ENCODE data around the gene ATG7.

- no peak for TF ChIP-seq POLR2A (IDR thresholded peaks at IDR 0.05; ENCODE audit: extremely low read depth, insufficient read length)
- TF ChIP-seq, protein P1, sequence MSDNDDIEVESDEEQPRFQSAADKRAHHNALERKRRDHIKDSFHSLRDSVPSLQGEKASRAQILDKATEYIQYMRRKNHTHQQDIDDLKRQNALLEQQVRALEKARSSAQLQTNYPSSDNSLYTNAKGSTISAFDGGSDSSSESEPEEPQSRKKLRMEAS (IDR thresholded peaks at IDR 0.05; ENCODE audit: low read depth, low read length), result no peak
- TF ChIP-seq, protein P2, sequence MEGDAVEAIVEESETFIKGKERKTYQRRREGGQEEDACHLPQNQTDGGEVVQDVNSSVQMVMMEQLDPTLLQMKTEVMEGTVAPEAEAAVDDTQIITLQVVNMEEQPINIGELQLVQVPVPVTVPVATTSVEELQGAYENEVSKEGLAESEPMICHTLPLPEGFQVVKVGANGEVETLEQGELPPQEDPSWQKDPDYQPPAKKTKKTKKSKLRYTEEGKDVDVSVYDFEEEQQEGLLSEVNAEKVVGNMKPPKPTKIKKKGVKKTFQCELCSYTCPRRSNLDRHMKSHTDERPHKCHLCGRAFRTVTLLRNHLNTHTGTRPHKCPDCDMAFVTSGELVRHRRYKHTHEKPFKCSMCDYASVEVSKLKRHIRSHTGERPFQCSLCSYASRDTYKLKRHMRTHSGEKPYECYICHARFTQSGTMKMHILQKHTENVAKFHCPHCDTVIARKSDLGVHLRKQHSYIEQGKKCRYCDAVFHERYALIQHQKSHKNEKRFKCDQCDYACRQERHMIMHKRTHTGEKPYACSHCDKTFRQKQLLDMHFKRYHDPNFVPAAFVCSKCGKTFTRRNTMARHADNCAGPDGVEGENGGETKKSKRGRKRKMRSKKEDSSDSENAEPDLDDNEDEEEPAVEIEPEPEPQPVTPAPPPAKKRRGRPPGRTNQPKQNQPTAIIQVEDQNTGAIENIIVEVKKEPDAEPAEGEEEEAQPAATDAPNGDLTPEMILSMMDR (IDR thresholded peaks at IDR 0.05; ENCODE audit: low read depth, low read length), result no peak
These were observed 34.1 kb upstream of the ATG7 start for GRCh38 chr3:11238060-11238459.

All from NB4 (cell line).